ENCODE measurements around the gene SLC16A10.

SLC16A10 gene

DNA sequence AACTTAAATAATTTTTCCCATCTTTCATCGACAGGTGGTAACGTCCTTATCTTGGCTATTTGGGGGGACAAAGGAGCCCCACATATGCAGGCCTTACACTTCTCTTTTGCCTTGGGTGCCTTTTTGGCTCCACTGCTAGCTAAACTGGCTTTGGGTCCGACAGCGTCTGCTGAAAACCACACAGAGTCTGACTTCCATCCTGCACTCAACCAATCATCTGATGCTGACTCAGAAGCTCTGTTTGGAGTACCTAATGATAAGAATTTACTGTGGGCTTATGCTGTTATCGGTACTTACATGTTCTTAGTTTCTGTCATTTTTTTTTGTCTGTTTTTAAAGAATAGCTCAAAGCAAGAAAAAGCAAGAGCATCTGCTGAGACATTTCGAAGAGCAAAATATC, 178.5 kb downstream of the SLC16A10 start:
- TF ChIP-seq, protein P1, sequence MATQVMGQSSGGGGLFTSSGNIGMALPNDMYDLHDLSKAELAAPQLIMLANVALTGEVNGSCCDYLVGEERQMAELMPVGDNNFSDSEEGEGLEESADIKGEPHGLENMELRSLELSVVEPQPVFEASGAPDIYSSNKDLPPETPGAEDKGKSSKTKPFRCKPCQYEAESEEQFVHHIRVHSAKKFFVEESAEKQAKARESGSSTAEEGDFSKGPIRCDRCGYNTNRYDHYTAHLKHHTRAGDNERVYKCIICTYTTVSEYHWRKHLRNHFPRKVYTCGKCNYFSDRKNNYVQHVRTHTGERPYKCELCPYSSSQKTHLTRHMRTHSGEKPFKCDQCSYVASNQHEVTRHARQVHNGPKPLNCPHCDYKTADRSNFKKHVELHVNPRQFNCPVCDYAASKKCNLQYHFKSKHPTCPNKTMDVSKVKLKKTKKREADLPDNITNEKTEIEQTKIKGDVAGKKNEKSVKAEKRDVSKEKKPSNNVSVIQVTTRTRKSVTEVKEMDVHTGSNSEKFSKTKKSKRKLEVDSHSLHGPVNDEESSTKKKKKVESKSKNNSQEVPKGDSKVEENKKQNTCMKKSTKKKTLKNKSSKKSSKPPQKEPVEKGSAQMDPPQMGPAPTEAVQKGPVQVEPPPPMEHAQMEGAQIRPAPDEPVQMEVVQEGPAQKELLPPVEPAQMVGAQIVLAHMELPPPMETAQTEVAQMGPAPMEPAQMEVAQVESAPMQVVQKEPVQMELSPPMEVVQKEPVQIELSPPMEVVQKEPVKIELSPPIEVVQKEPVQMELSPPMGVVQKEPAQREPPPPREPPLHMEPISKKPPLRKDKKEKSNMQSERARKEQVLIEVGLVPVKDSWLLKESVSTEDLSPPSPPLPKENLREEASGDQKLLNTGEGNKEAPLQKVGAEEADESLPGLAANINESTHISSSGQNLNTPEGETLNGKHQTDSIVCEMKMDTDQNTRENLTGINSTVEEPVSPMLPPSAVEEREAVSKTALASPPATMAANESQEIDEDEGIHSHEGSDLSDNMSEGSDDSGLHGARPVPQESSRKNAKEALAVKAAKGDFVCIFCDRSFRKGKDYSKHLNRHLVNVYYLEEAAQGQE (IDR thresholded peaks at IDR 0.05; ENCODE audit: insufficient read depth in 1 of 2, low read depth in 2 of 2, low read length in 2 of 2) = no peak
- TF ChIP-seq SIN3A (IDR thresholded peaks at IDR 0.05; ENCODE audit: borderline replicate concordance, insufficient read depth, low read length) (no peak), POLR2AphosphoS5 (IDR thresholded peaks at IDR 0.05; ENCODE audit: low read depth, low read length) (no peak), TAF1 (IDR thresholded peaks at IDR 0.05; ENCODE audit: borderline replicate concordance, insufficient read depth, low read length) (no peak), FOXP2 (optimal IDR thresholded peaks at IDR 0.05; ENCODE audit: borderline replicate concordance, extremely low read depth, extremely low read length, insufficient read depth) (no peak)

DNA sequence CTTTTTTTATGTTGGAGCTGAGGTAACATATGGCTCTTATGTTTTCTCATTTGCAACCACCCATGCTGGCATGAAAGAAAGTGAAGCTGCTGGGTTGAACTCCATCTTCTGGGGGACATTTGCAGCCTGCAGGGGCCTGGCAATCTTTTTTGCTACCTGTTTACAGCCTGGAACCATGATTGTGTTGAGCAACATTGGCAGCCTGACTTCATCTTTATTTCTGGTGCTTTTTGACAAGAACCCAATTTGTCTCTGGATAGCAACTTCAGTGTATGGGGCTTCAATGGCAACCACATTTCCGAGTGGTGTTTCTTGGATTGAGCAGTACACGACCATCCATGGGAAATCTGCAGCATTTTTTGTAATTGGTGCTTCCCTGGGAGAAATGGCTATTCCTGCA, 179.0 kb downstream of the SLC16A10 start:
- TF ChIP-seq TAF1 (IDR thresholded peaks at IDR 0.05; ENCODE audit: borderline replicate concordance, insufficient read depth, low read length) (no peak), SIN3A (IDR thresholded peaks at IDR 0.05; ENCODE audit: borderline replicate concordance, insufficient read depth, low read length) (no peak), FOXP2 (optimal IDR thresholded peaks at IDR 0.05; ENCODE audit: borderline replicate concordance, extremely low read depth, extremely low read length, insufficient read depth) (no peak), POLR2AphosphoS5 (IDR thresholded peaks at IDR 0.05; ENCODE audit: low read depth, low read length) (no peak)
- TF ChIP-seq, protein P1 (IDR thresholded peaks at IDR 0.05; ENCODE audit: insufficient read depth in 1 of 2, low read depth in 2 of 2, low read length in 2 of 2) = no peak

DNA sequence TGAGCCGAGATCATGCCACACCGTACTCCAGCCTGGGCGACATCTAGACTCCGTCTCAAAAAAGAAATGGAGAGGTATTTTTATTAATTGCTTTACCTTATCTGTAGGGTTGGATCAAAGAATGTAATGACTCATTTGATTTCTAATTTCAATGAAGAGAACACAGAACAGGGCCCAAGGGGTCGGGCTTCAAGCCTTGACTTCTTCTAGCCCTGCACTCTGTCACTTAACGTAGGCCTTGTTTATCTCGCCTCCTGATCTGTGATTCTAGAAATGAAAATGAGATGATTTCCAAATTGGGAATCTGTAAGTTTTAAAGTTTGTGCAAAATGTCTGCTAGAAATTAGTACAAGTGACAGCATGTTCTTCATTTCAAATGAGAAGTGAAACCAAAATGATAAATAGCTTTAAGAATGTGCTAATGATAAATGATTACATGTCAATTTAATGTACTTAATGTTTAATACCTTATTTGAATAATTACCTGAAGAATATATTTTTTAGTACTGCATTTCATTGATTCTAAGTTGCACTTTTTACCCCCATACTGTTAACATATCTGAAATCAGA, 180.5 kb downstream of the SLC16A10 start:
- TF ChIP-seq POLR2AphosphoS5 (IDR thresholded peaks at IDR 0.05; ENCODE audit: low read depth, low read length) = no peak
- no peak for TF ChIP-seq SIN3A (IDR thresholded peaks at IDR 0.05; ENCODE audit: borderline replicate concordance, insufficient read depth, low read length)
- no peak for TF ChIP-seq FOXP2 (optimal IDR thresholded peaks at IDR 0.05; ENCODE audit: borderline replicate concordance, extremely low read depth, extremely low read length, insufficient read depth)
- no peak for TF ChIP-seq TAF1 (IDR thresholded peaks at IDR 0.05; ENCODE audit: borderline replicate concordance, insufficient read depth, low read length)
- TF ChIP-seq, protein P1 (IDR thresholded peaks at IDR 0.05; ENCODE audit: insufficient read depth in 1 of 2, low read depth in 2 of 2, low read length in 2 of 2) = no peak

DNA sequence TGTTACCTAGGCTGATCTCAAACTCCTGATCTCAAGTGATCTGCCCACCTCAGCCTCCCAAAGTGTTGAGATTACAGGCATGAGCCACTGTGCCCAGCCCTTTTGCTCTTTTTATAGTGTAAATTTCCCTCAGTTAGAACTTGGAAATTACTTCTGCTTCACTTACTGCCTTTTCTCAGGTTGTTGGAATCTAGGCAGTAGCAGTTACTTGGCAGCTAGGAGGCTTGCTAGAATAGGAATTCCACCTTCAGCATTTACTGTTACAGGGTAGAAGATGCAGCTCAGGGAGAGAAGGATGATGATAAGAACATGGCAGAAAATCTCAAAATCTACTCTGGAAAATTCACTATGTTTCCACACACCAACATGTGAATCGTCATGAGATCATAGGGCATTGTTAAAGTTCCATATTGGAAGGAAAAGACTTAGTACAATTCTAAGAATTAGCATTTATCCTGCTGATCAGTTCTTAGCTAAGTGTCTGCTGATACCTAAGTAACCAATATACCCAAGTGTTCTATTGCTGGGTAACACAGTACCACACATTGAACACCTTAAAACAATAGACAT, 182.2 kb downstream of the SLC16A10 start:
- TF ChIP-seq FOXP2 (optimal IDR thresholded peaks at IDR 0.05; ENCODE audit: borderline replicate concordance, extremely low read depth, extremely low read length, insufficient read depth) (no peak), SIN3A (IDR thresholded peaks at IDR 0.05; ENCODE audit: borderline replicate concordance, insufficient read depth, low read length) (no peak)

DNA sequence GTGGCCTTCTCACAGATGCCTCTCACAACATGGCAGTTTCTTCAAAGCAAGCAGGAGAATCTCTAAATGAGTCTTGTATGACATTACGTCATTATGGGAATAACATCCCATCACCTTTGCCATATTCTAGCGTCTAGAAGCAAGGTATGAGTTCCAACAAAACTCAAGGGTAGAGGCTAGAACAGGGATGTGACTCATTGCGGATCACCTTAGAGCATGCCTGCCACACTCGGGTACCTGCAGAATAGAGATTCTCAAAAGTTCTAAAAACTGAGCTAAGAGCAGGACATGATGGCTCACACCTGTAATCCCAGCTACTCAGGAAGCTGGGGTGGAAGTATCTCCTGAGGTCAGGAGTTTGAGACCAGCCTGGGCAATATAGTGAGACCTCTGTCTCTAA, 182.8 kb downstream of the SLC16A10 start:
- no peak for TF ChIP-seq FOXP2 (optimal IDR thresholded peaks at IDR 0.05; ENCODE audit: borderline replicate concordance, extremely low read depth, extremely low read length, insufficient read depth)
- TF ChIP-seq, protein P1 (IDR thresholded peaks at IDR 0.05; ENCODE audit: insufficient read depth in 1 of 2, low read depth in 2 of 2, low read length in 2 of 2) = no peak
- TF ChIP-seq TAF1 (IDR thresholded peaks at IDR 0.05; ENCODE audit: borderline replicate concordance, insufficient read depth, low read length) = no peak
